Amniotic epithelial cell (primary cell): ENCODE measurements around the gene FUCA1.
A peak's percentile ranks its signal among the peaks of the same experiment; 100 is the strongest.
"Not testable (repeated sequence)": the region's sequence is repeated elsewhere in the genome, so short reads cannot be mapped to it uniquely, and the experiment has no call there.

Experiments
- DNase-seq: peaks from one replicate; pipeline ENCODE4 v3.0.0-alpha.2; 2010; ENCODE audit warnings: low read depth

Gene FUCA1

DNA sequence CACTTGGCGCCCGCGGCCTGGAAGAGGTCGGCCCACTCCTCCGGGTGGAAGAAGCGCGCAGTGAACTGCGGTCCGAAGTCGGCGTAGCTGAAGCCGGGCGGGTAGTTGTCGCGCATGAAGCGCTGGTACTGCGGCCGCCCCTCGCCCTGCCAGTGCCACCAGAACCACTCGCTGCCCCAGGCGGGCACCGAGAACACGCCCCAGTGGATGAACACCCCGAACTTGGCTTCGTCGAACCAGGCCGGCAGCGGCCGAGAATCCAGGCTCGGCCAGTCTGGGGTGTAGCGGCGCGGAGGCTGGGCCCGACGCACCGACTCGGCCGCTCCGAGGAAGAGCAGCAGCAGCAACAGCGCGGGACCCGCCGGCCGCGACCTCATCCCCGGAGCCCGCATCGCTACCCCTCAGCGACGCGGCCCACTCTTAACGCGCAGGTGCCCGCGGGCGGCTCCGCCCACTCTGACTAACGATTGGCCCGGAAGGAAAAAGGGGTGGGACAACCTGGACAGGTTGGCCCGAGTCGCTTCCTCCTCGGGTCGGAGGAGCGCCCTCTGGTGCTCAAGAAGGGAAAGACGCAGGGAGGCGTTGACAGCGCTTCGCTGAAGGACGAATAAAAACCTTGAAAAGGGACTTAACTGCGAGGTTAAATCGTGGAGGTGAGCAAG is at the start of gene FUCA1:
Gene FUCA1, minus strand, starts transcription at position 396 of the 662 bp plus-strand sequence. Its CDS starts 4 bp downstream, at position 392.
- peak; percentile 81 for DNase-seq

- DNase-seq, result peak; percentile 84
Observed at GRCh38 chr1:23916209-23917131, 48.4 kb upstream of the FUCA1 start.

- DNase-seq, result no peak
Observed at GRCh38 chr1:23915466-23915865, 47.4 kb upstream of the FUCA1 start.

- no peak for DNase-seq
Observed at GRCh38 chr1:23914921-23915320, 46.8 kb upstream of the FUCA1 start.

- DNase-seq, result no peak
Observed at GRCh38 chr1:23913212-23913880, 45.3 kb upstream of the FUCA1 start, which contains the start of gene CNR2. CNR2 (minus strand) TSS chr1:23913362; CDS start chr1:23875617, 37,745 bp downstream.

DNA sequence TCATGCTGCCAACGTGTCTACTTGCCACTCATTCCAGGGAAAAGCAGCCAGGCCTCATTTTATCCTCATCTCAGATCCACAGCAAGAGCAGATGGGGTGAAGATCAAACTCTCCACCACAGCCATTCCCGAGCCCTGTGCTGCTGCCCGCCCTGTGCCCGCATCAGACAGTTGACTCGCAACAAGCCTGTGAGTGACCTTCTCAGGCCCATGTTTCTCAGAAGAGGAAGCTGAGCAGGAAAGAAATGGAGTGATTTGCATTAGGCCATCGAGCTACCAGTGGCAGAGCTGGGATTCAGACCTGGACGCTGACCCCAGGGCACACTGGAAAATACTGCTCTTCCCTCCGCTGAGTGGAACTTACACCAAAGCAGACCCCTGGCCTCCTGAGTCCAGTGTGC is 43.8 kb upstream of the FUCA1 start:
- no peak for DNase-seq

DNA sequence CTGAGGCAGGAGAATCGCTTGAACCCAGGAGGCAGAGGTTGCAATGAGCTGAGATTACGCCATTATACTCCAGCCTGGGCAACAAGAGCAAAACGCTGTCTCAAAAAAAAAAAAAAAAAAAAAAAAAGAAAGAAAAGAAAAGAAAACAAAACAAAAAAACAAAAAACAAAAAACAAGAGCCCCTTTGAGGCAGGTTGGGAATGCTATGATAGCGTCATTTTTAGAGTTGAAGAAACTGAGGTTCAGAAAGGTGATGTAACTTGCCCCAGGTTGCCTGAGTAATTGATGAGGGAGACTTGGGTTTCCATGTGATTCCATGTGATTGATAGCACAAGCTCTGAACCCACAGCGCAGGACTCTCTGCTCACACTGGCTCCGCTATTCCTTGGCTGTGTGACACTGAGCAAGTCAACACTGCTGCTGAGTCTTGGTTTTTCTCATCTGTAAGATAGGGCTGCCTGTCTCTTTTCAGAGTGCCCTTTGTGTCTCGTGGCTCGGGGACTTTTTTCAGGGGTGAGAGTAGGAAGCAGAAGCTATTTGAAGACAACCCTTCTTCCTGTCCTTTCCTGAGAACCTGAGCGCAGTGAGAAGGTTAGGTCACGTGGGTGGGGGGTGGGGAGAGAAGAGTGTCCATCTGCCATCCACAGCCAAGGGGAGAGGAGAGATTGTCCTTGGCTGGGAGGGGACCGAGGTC is 42.6 kb upstream of the FUCA1 start:
- DNase-seq, result no peak

DNA sequence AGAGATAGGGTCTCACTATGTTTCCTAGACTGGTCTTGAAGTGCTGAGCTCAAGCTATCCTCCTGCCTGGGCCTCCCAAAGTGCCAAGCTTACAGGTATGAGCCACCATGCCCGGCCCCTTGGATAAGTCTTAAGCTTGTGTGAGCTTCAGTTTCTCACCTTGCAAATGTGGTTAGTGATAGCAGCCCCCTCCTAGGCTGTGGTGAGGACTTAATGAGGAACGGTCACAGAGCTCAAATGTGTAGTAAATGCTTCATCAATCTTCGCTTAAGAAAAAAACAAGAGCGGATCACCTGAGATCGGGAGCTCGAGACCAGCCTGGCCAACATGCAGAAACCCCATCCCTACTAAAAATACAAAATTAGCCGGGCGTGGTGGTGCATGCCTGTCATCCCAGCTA is 42.1 kb upstream of the FUCA1 start:
- no peak for DNase-seq

GRCh38 chr1:23909412-23909811 is 41.3 kb upstream of the FUCA1 start:
- no peak for DNase-seq

- no peak for DNase-seq
Observed at GRCh38 chr1:23908453-23909341, 40.6 kb upstream of the FUCA1 start.

- no peak for DNase-seq
Observed at GRCh38 chr1:23906731-23907130, 38.6 kb upstream of the FUCA1 start.

- DNase-seq, result no peak
Observed at GRCh38 chr1:23905461-23906025, 37.5 kb upstream of the FUCA1 start.

DNA sequence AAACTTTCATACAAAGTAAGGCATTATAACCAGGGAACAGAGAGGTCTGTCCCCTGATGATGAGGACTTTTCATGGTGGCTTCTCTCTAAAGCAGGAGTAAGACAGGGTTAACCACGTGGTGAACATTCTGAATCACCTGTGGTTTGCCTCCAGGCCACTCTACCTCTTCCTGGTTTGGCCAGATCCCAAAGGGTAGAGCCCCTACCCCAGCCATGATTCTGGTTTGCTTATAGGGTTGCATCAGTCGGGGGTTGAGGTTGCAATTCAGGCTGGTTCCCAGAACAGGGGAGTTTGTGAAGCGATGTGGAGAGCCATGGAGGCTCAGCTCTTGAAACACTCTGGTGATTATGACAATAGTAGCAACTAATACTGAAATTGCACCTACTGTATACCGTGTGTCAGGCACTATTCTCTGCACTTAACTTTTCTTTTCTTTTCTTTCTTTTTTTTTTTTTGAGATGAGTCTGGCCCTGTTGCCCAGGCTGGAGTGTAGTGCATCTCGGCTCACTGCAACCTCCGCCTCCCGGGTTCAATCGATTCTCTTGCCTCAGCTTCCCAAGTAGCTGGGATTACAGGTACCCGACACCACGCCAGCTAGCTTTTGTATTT is 36.8 kb upstream of the FUCA1 start:
- DNase-seq, result no peak

DNA sequence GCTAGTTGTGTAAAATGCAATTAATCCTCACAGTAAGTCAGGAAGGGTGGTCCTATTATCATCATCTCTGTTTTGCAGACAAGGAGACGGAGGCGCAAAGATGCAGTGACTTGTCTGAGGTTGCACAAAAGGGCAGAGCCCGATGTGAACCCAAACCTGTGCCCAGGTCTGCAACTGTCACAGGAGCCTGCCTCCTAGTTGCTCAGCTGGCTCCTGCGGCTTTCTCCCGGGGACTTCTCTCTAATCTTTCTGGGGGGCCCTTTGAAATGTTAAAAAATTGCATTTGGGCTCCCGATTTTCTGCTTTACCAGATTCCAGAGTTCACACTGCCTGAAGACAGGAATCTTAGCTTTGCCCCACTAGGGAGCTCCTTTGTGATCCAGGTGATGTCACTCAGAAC is 35.7 kb upstream of the FUCA1 start:
- no peak for DNase-seq

- no peak for DNase-seq
Observed at GRCh38 chr1:23902321-23903278, 34.5 kb upstream of the FUCA1 start.

DNA sequence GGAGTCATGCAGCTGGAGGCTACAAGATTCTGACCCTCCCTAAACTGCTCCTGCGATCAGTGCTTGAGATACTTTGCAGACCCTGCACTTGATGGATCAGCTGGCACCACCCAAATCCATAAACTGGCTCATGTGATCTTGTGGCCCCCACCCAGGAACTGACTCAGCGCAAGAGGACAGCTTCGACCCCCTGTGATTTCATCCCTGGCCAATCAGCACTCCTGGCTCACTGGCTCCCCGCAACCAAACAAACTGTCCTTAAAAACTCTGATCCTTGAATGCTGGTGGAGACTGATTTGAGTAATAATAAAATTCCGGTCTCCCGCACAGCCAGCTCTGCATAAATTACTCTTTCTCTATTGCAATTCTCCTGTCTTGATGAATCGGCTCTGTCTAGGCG is 31.9 kb upstream of the FUCA1 start:
- DNase-seq, result not testable (repeated sequence)

DNA sequence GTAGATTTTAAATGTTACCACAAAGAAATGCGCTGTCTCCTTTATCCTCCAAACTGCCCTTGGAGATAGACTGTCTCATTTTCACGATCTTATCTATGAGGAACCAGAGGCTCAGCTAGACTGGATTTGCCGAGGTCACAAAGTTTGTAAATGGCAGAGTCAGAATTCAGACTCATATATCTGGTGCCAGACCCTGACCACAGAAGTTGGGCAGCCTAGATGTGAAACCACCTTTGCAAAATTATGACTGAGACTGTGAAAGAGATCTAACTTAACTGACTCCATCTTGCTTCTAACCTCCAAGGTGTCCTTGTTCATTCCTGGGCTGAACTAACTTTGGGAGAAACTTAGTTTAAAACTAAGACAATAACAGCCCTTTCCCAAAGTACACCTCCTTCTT is 31.0 kb upstream of the FUCA1 start:
- DNase-seq, result no peak

DNA sequence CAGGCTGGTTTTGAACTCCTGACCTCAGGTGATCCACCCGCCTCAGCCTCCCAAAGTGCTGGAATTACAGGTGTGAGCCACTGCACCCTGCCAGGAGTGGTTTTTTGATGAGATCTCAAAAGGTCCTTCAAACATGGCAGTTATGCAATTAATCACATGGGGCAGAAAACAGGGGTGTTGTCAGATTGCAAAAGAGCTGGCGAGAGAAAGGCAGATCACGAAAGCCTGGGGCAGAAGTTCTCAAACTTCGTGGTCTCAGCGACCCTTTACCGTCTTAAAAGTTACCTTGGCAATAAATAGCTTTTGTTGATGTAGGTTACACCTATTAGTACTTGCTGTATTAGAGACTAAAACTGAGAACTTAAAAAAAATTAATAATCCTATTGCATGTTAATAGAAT is 29.0 kb upstream of the FUCA1 start:
- peak; percentile 48 for DNase-seq

DNA sequence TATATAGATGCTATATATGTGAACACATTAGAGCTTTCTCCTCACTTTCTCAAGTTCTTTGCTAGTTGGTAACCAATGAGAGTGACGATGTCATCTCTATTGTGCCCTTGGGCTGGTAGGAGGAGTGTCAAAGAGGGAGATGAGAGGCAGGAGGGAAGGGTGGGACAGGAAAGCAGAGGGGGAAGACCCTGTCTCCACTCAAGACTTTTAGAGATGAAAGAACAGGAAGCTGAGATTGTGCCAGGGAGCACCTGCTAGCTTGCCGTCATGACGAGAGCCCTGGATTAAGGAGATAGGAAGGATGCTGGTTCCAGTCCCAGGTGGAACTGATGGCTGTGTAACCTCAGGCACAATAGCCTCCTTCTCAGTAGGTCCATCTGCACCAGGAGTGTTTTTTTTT is 28.4 kb upstream of the FUCA1 start:
- DNase-seq, result no peak
